Astrocyte (in vitro differentiated cells and primary cell): Measurements from ENCODE around the gene TSPAN19.

Source experiments
- CTCF ChIP-seq: IDR thresholded peaks from 2 replicates; pipeline ENCODE4 v1.5.1; 2011; ENCODE audit warnings: low read depth, mild to moderate bottlenecking, inconsistent platforms, low read length, moderate library complexity; ENCODE audit not compliant: insufficient read depth
- EZH2 ChIP-seq: IDR thresholded peaks from 2 replicates; pipeline ENCODE4 v1.6.1; 2012; ENCODE audit warnings: mild to moderate bottlenecking, low read length, inconsistent platforms; ENCODE audit not compliant: insufficient read depth

- TF ChIP-seq CTCF (no peak), EZH2 (no peak)
Measured at GRCh38 chr12:85017133-85017532, 18.9 kb downstream of the TSPAN19 start.
